DND-41 (cell line): ENCODE results near the gene ZFPM1.

Source experiments
- ATAC-seq: fragments of 200-7000 bp; cut with Tn5 transposase; 3 replicates; pipeline ENCODE4 v1.9.1; 2021; ENCODE audit warnings: low read depth; ENCODE audit not compliant: insufficient read depth
- DNase-seq: peaks from one replicate; pipeline ENCODE4 v3.0.0-alpha.2; 2020
- H2AFZ ChIP-seq: 2 replicates; pipeline ENCODE4 v1.6.0; 2012; ENCODE audit warnings: low read depth, low read length
- H3K27ac ChIP-seq: 2 replicates; pipeline ENCODE4 v1.5.1; 2012; ENCODE audit warnings: low read length, inconsistent platforms
- H3K27me3 ChIP-seq: fragments of 200-600 bp; sonication (generic); 2 replicates; pipeline ENCODE4 v1.6.0; 2012; ENCODE audit warnings: low read length, mild to moderate bottlenecking, inconsistent platforms; ENCODE audit not compliant: insufficient read depth, poor library complexity
- H3K36me3 ChIP-seq: 2 replicates; pipeline ENCODE4 v1.5.1; 2012; ENCODE audit warnings: low read length, inconsistent platforms; ENCODE audit not compliant: insufficient read depth
- H3K4me1 ChIP-seq: 2 replicates; pipeline ENCODE4 v1.5.1; 2012; ENCODE audit warnings: mild to moderate bottlenecking, low read length; ENCODE audit not compliant: insufficient read depth
- H3K4me2 ChIP-seq: 2 replicates; pipeline ENCODE4 v1.6.0; 2012; ENCODE audit warnings: mild to moderate bottlenecking, moderate library complexity, low read length, inconsistent platforms; ENCODE audit not compliant: insufficient read depth
- H3K4me3 ChIP-seq, 2 experiments: fragments of 200-600 bp in 1 of 2; shearing (Covaris generic) in 1 of 2; 2 replicates each; pipeline ENCODE4 v1.5.1; 2012 to 2016; ENCODE audit warnings: inconsistent platforms in 2 of 2, low read length in 2 of 2, mild to moderate bottlenecking in 2 of 2, low read depth in 1 of 2, moderate library complexity in 1 of 2
- H3K79me2 ChIP-seq: 2 replicates; pipeline ENCODE4 v1.6.0; 2012; ENCODE audit warnings: low read length, inconsistent platforms; ENCODE audit not compliant: insufficient read depth
- H3K9ac ChIP-seq: 2 replicates; pipeline ENCODE4 v1.6.0; 2012; ENCODE audit warnings: low read depth, mild to moderate bottlenecking, inconsistent platforms, low read length, moderate library complexity
- H3K9me3 ChIP-seq: 2 replicates; pipeline ENCODE4 v1.5.1; 2012; ENCODE audit warnings: low read length, moderate library complexity, mild to moderate bottlenecking, inconsistent platforms; ENCODE audit not compliant: insufficient read depth, severe bottlenecking
- H4K20me1 ChIP-seq: 2 replicates; pipeline ENCODE4 v1.6.0; 2012; ENCODE audit warnings: low read length; ENCODE audit not compliant: insufficient read depth
- EZH2 ChIP-seq: IDR thresholded peaks from 3 replicates; pipeline ENCODE4 v1.6.1; 2012; ENCODE audit warnings: borderline replicate concordance, low read depth, mild to moderate bottlenecking, moderate library complexity, low read length, inconsistent platforms; ENCODE audit not compliant: severe bottlenecking
- TF ChIP-seq, protein P1 (sequence below): IDR thresholded peaks from 2 replicates; pipeline ENCODE4 v1.5.1; 2012; ENCODE audit warnings: borderline replicate concordance, low read length, moderate library complexity, mild to moderate bottlenecking; ENCODE audit not compliant: poor library complexity, severe bottlenecking; ENCODE audit errors: extremely low read depth

The ZFPM1 gene

DNA sequence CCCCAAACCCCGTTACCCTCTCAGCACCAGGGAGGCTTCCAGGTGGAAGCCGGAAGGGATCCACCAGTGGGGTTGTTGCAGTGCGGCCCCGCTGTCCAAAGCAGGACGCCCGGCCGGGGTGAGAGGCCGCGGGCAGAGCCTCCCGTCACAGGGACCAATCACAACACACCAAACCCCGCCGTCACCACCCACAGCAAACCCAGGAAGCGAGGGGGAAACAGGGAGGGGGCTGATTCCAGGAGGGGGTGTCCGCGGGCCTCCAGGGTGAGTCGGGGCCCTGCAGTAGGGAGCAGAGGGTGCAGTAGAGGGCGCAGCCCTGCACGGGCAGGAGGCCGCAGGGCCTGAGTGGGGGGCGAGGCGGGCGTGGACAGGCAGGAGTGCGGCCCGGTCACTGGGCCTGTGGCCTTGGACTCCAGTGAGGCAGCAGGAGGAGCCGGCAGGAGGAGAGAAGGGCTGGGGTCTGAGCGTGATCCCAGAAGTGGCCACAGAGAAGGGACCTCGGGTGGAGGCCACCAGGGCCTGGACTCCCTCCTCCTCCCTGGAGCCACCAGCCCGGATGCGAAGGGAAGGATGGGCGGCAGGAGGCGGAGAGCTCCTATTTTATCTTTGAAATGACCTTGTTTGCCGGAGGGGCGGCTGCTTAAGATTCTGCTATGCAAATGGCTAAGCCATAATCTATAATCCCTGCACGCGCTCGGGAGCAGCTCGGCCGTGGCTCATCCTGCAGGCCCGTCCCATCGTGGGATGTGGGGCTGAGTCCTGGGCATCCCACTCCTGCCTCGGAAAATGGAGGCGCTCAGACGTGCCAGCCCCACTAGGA, 41.5 kb downstream of the ZFPM1 start:
- Histone ChIP-seq H3K27ac (no peak overlapping the region), H3K9me3 (no peaks in the 10 kb centered on the region), H3K36me3 (no peaks in the 10 kb centered on the region), H3K4me2 (no peak overlapping the region), H2AFZ (no peak overlapping the region), H4K20me1 (peaks cover 11% of the 10 kb centered on the region), H3K9ac (no peak overlapping the region), H3K27me3 (no peaks in the 10 kb centered on the region), H3K4me1 (no peaks in the 10 kb centered on the region), H3K4me3 (no peak overlapping the region), H3K79me2 (no peaks in the 10 kb centered on the region)
- TF ChIP-seq, protein P1, sequence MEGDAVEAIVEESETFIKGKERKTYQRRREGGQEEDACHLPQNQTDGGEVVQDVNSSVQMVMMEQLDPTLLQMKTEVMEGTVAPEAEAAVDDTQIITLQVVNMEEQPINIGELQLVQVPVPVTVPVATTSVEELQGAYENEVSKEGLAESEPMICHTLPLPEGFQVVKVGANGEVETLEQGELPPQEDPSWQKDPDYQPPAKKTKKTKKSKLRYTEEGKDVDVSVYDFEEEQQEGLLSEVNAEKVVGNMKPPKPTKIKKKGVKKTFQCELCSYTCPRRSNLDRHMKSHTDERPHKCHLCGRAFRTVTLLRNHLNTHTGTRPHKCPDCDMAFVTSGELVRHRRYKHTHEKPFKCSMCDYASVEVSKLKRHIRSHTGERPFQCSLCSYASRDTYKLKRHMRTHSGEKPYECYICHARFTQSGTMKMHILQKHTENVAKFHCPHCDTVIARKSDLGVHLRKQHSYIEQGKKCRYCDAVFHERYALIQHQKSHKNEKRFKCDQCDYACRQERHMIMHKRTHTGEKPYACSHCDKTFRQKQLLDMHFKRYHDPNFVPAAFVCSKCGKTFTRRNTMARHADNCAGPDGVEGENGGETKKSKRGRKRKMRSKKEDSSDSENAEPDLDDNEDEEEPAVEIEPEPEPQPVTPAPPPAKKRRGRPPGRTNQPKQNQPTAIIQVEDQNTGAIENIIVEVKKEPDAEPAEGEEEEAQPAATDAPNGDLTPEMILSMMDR = no peak
- TF ChIP-seq EZH2 = no peak
- DNase-seq (no peak), ATAC-seq (no peak)

DNA sequence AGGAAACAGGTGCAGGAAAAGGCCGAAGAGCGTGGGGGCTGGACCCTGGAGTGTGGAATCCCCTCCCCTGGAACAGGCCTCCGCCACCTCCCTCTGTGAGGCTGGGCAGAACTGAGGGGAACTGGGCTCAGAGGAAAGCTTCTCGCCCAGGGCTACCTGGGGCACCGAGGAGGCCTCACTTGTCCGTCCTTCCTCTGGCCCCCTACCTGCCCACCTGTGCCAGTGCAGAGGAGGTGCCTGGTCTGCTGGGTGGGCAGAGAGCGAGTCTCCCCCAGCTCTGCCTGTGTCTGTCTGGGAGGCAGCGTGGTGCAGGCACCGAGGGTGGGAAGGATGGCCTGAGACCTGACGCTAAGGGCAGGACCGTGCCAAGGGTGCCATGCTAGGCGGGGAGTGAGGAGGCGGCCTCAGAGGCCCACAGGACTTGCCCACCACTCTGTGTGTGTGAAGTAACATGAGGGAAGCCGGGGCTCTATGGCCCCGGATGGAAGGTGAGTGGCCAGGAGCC, 42.2 kb downstream of the ZFPM1 start:
- Histone ChIP-seq H3K9me3 (no peaks in the 10 kb centered on the region), H4K20me1 (peaks cover 13% of the 10 kb centered on the region), H3K36me3 (no peaks in the 10 kb centered on the region), H3K79me2 (no peaks in the 10 kb centered on the region), H3K27me3 (no peaks in the 10 kb centered on the region), H3K27ac (no peak overlapping the region), H3K4me2 (no peak overlapping the region), H2AFZ (no peak overlapping the region), H3K4me3 (no peak overlapping the region), H3K9ac (no peak overlapping the region), H3K4me1 (no peaks in the 10 kb centered on the region)
- no peak for DNase-seq
- ATAC-seq = no peak
- no peak for TF ChIP-seq EZH2
- TF ChIP-seq, protein P1 = no peak

DNA sequence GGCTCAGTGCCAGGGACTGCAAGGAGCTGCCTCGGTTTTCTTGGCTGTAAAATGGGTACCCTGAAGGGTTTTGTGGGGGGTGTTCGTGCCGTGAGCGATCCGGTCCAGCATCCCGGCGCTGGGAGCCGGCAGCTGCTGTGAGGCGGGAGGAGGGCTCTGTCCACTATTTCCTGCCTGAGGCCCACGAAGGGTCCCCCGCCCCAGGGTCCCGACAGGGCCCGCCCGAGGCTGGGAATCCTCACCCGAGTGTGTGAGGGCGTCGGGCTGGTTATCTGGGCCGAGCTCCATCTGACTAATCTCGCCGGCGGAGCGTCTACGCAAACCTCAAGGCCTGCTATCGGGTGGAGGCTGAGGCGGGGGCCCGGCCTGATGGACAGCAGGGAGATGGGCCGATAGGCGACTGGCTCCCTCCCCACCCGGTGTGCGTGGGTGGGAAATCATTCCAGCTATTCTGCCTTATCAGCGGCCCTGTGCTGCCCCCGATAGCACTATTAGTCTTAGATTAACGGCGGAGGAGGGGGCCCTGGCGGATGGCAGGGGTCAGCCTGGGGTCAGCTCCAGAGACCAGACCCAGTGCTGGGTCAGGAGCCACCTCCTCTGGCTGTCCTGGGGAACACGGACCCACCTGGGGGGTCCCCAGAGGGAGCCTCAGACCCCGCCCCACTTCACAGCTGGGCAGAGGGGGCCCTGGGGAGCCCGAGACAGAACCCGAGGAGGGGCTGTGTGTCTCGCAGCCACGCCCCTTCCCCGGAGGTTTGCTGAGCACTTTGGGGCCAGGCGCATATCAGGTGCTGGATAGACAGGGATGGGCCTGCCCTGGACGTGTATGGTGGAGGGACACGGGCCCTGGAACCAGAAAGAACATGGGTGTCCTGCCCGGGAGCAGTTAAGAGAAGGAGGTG, 44.7 kb downstream of the ZFPM1 start:
- Histone ChIP-seq H3K9ac (no peak overlapping the region), H3K9me3 (no peaks in the 10 kb centered on the region), H3K4me2 (no peak overlapping the region), H3K4me3 (no peak overlapping the region), H3K4me1 (no peaks in the 10 kb centered on the region), H2AFZ (no peak overlapping the region), H3K27me3 (no peaks in the 10 kb centered on the region), H3K36me3 (no peaks in the 10 kb centered on the region), H3K27ac (no peak overlapping the region), H3K79me2 (no peaks in the 10 kb centered on the region), H4K20me1 (peaks cover 17% of the 10 kb centered on the region)
- no peak for DNase-seq
- ATAC-seq = no peak
- TF ChIP-seq EZH2 = no peak
- TF ChIP-seq, protein P1 = no peak
